HG02763 (cell line): ENCODE results near the gene ZBTB32.
"Not testable (repeated sequence)": the region's sequence is repeated elsewhere in the genome, so short reads cannot be mapped to it uniquely, and the experiment has no call there.

Experiments used
- ATAC-seq: cut with Tn5 transposase; IDR thresholded peaks from one replicate; pipeline ENCODE4 v1.9.1; 2021; ENCODE audit warnings: mild to moderate bottlenecking, moderate library complexity; ENCODE audit not compliant: unreplicated experiment

ZBTB32 gene, protein sequence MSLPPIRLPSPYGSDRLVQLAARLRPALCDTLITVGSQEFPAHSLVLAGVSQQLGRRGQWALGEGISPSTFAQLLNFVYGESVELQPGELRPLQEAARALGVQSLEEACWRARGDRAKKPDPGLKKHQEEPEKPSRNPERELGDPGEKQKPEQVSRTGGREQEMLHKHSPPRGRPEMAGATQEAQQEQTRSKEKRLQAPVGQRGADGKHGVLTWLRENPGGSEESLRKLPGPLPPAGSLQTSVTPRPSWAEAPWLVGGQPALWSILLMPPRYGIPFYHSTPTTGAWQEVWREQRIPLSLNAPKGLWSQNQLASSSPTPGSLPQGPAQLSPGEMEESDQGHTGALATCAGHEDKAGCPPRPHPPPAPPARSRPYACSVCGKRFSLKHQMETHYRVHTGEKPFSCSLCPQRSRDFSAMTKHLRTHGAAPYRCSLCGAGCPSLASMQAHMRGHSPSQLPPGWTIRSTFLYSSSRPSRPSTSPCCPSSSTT

DNA sequence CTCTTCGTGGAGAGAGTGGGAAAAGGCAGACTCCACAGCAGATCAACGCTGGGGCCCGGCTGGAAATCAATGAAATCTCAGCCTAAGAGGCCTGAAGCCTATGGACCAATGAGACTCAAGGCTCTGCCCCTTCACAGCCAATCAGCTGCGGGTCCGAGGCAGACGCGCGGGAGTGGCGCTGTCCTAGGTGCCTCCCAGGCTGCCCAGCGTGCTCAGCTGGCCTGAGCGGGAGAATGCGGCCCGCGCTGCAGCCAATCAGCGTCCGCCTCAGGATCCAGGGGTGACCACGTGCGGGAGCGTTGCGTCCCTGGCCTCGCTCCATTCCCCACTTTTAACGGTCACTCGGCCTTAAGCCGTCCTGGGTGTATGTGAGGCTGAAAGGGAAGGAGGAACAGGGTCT, at the start of gene ZBTB32:
ZBTB32 (plus strand) TSS at position 341 of the 400 bp plus-strand sequence. CDS start 10,069 bp downstream, outside the sequence.
- ATAC-seq, result no peak

GRCh38 chr19:35654828-35655227, 49.5 kb upstream of the ZBTB32 start:
- not testable (repeated sequence) for ATAC-seq

DNA sequence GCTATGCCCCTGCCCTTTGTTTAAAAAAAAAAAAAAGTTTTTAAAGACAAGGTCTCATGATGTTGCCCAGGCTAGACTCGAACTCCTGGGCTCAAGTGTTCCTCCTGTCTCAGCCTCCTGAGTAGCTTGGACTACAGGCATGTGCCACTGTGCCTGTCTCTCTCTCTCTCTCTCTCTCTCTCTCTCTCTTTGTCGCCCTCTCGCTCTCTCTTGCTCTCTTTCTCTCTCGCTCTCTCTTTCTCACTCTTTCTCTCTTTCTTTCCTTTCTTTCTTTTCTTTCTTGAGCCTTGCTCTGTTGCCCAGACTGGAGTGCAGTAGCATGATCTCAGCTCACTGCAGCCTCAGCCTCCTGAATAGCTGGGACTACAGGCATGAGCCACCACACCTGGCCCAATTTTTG, 48.8 kb upstream of the ZBTB32 start:
- no peak for ATAC-seq

GRCh38 chr19:35656700-35657099, 47.7 kb upstream of the ZBTB32 start:
- ATAC-seq, result no peak

- no peak for ATAC-seq
Measured at GRCh38 chr19:35657904-35658700, 46.3 kb upstream of the ZBTB32 start.

DNA sequence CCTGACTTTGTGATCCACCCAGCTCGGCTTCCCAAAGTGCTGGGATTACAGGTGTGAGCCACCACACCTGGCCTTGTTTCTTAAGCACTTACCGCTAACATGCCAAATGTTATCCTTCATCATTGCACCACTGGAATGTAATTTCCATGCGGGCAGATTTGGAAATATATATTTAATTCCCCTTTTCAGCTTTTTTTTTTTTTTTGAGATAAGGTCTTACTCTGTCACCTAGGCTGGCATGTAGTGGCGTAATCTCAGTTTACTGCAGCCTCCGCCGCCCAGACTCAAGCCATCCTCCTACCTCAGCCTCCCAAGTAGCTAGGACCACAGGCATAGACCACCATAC, 42.4 kb upstream of the ZBTB32 start:
- no peak for ATAC-seq

DNA sequence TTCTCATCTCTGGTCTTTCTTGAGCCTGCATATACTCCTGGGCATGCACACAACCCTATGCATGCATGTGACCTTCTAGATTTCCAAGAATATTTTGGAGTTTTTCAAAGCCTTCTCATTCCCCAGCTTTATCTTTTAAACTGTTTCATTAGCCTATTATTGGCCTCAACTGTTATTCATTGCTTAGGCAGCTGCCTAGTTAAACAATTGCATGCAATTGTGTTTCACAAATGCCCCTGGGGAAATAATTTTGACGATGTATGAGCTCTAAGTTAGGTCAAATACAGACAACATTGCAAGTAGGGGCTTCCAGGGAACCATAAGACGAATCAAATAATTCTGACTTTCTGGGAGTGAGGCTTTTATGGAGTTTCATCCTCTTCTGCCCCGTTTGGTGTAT, 40.4 kb upstream of the ZBTB32 start:
- ATAC-seq, result no peak

GRCh38 chr19:35665157-35665556, 39.2 kb upstream of the ZBTB32 start:
- ATAC-seq, result no peak

DNA sequence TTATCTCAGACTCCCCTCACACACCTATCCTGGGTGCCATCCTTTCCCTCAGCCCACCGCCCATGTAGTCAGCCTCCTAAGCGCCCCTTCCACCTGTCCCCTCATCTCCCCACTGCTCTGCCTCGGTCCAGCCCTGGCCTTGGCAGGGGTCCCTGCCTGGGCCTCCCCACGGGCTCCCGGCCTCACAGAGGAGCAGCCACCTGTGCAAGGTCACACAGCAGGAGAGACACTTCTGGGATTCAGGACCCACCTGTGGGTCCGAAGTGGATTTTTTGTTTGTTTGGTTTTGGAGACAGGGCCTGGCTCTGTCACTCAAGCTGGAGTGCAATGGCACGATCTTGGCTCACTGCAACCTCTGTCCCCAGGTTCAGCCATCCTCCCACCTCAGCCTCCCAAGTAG, 38.8 kb upstream of the ZBTB32 start:
- ATAC-seq, result no peak

GRCh38 chr19:35666251-35666913, 38.0 kb upstream of the ZBTB32 start, which contains the start of gene UPK1A:
UPK1A (plus strand) TSS chr19:35666517; CDS start chr19:35666813, 296 bp downstream.
- ATAC-seq, result no peak

GRCh38 chr19:35669566-35669965, 34.8 kb upstream of the ZBTB32 start:
- ATAC-seq, result no peak

- no peak for ATAC-seq
Measured at GRCh38 chr19:35669974-35670373, 34.4 kb upstream of the ZBTB32 start.

DNA sequence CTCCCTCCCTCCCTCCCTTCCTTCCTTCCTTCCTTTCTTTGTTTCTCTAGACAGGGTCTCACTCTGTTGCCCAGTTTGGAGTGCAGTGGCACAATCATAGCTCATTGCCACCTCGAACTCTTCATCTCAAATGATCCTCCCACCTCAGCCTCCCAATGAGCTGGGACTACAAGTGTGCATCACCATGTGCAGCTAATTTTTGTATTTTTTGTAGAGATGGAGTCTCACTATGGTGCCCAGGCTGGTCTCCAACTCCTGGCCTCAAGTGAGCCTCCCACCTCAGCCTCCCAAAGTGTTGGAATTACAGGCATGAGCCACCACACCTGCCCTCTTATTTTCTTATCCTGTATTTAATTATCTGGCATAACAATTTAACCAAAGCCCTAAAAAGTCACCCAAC, 33.7 kb upstream of the ZBTB32 start:
- ATAC-seq, result no peak

DNA sequence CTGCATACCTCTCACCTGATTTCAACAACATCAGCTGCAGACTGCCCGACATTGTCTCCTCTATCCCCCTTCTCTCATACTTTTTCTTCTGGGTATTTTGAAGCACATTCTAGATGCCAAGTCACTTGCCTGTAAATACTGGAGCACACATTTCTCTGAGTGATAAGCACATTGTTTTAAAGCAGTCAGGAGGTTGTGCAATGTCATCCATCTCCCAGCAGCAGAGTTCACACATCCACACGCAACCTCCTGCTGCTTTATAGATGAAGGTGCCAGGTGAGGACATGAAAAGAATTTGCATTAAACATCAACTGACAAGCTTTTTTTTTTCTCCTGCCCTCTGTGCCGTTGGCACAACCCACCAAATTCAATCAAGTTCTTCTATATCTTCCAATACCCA, 32.5 kb upstream of the ZBTB32 start:
- ATAC-seq, result no peak

- no peak for ATAC-seq
Measured at GRCh38 chr19:35673121-35673804, 31.1 kb upstream of the ZBTB32 start.

DNA sequence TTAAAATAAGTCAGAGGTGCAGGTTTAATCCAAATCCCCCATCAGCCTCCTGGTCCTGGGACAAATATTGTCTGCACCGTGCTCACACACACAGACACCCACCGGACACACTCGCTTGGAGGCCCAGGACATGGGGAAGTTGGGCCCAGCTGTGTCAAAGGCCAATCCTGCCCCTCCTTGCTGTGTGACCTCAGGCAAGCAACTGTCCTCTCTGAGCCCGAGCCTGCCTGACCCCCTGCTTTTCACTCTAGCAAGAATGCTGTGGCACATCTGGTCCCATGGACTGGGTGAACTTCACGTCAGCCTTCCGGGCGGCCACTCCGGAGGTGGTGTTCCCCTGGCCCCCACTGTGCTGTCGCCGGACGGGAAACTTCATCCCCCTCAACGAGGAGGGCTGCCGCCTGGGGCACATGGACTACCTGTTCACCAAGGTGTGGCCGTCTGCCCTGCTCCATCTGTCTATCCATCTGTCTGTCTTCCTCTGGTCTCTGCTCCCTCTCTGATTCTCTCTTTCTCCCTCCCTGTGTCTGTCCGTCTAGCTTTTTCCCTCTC, 28.7 kb upstream of the ZBTB32 start:
- no peak for ATAC-seq

GRCh38 chr19:35689836-35690235, 14.5 kb upstream of the ZBTB32 start:
- ATAC-seq, result no peak

DNA sequence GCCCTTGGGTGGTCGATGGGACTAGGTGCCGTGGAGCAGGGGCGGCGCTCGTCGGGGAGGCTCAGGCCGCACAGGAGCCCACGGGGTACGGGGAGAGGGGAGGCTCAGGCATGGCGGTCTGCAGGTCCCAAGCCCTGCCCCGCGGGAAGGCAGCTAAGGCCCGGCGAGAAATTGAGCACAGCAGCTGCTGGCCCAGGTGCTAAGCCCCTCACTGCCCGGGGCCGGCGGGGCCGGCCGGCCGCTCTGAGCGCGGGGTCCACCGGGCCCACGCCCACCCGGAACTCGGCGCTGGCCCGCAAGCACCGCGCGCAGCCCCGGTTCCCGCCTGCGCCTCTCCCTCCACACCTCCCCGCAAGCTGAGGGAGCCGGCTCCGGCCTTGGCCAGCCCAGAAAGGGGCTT, 13.3 kb upstream of the ZBTB32 start:
- ATAC-seq, result not testable (repeated sequence)

DNA sequence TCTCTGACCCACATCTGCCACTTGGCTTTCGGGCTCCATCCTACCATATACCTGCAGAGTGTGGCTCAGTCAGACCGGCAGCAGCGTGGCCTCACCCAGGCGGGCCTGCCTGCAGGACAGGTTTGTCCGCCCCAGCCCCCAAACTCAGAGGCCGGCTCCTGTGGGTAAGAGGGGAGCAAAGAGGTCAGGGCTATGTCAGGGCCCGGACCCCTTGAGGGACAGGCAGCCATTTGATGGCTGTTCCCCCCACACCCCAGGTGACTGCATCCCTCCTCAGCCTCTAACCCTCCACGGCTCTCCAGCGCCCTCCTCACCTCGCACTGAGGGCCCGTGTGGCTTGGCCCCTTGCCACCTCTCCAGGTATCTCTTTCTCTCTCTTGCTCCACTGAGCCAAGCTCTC, 12.3 kb upstream of the ZBTB32 start:
- ATAC-seq, result no peak

GRCh38 chr19:35693422-35693821, 10.9 kb upstream of the ZBTB32 start:
- no peak for ATAC-seq
